GM12801 (cell line): ENCODE results near the gene NAGS.

Experiments used
- CTCF ChIP-seq: IDR thresholded peaks from one replicate; pipeline ENCODE4 v1.5.1; 2011; ENCODE audit warnings: control low read depth; ENCODE audit not compliant: insufficient read length; ENCODE audit errors: extremely low read depth

NAGS gene

GRCh38 chr17:43982171-43982570 is 22.3 kb upstream of the NAGS start:
- TF ChIP-seq CTCF, result no peak

GRCh38 chr17:43983196-43983514 is 21.3 kb upstream of the NAGS start:
- no peak for TF ChIP-seq CTCF

GRCh38 chr17:43983515-43984411 is 20.7 kb upstream of the NAGS start:
- no peak for TF ChIP-seq CTCF

GRCh38 chr17:43984521-43984920 is 19.9 kb upstream of the NAGS start:
- TF ChIP-seq CTCF, result no peak

- TF ChIP-seq CTCF, result no peak
These were observed 18.0 kb upstream of the NAGS start for GRCh38 chr17:43986225-43986981.

GRCh38 chr17:43987131-43988021 is 17.0 kb upstream of the NAGS start:
- no peak for TF ChIP-seq CTCF

- no peak for TF ChIP-seq CTCF
These were observed 16.1 kb upstream of the NAGS start for GRCh38 chr17:43988301-43988700.
